ENCODE measurements around the gene JAKMIP3.

The JAKMIP3 gene

DNA sequence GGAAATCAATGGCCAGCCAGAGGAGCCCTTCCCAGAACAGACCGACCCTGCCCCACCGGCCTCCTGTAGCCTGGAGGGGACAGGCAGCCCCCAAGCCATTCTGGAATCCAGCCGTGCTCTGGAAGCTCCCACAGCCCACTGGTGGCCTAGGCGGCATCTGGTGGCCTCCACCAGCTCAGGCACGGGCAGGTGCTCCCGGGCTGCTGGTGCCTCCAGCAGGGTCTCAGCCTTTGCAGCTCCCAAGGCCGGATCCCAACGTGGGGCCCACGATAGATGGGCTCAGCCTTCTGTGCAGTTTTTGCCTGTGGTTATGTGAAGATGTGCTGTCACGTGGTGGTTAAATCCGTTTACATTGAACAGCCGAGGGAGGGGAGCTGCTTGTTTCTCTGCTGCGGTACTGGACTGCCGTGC lies 44.4 kb downstream of the JAKMIP3 start:
- H3K36me3 ChIP-seq (ENCODE audit: control insufficient read depth, insufficient read depth, low read length): no peaks in the 10 kb centered on the region
- DNase-seq: no peak
- H3K4me3 ChIP-seq (ENCODE audit: insufficient read depth, low read depth, low read length, poor library complexity, severe bottlenecking): no peak overlapping the region
- H3K27me3 ChIP-seq (replicated peaks; ENCODE audit: control insufficient read depth, insufficient read depth, low read length, poor library complexity, severe bottlenecking): no peaks in the 10 kb centered on the region
- no peaks in the 10 kb centered on the region for H3K4me1 ChIP-seq (ENCODE audit: control insufficient read depth, insufficient read depth, low read length, poor library complexity, severe bottlenecking)
- H3K9me3 ChIP-seq (ENCODE audit: control insufficient read depth, low read length): no peaks in the 10 kb centered on the region
- no peak overlapping the region for H3K27ac ChIP-seq (ENCODE audit: insufficient read depth, low read length, poor library complexity, severe bottlenecking)

DNA sequence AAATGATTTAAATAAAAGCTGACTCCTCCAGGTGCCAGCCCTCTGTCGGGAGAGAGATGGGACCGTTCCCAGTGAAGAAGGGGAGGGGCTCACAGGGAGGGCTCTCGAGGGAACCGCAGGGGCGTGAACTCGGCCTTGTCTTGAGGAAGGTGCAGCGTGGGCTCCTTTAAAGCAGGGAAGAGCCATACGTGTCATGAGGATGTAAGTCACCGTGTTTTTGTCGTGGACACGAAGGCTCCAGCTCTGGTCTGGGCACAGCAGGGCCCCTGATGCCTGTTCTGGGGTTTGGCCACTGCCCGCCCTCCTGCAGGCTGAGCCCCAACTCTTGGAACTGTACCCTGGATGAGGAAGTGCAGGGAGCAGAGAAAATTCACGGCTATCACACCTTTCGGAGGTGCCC lies 45.0 kb downstream of the JAKMIP3 start:
- H3K9me3 ChIP-seq (ENCODE audit: control insufficient read depth, low read length): no peaks in the 10 kb centered on the region
- H3K27ac ChIP-seq (ENCODE audit: insufficient read depth, low read length, poor library complexity, severe bottlenecking): no peak overlapping the region
- no peaks in the 10 kb centered on the region for H3K27me3 ChIP-seq (replicated peaks; ENCODE audit: control insufficient read depth, insufficient read depth, low read length, poor library complexity, severe bottlenecking)
- DNase-seq: no peak
- no peaks in the 10 kb centered on the region for H3K4me1 ChIP-seq (ENCODE audit: control insufficient read depth, insufficient read depth, low read length, poor library complexity, severe bottlenecking)
- H3K4me3 ChIP-seq (ENCODE audit: insufficient read depth, low read depth, low read length, poor library complexity, severe bottlenecking): no peak overlapping the region
- H3K36me3 ChIP-seq (ENCODE audit: control insufficient read depth, insufficient read depth, low read length): no peaks in the 10 kb centered on the region

DNA sequence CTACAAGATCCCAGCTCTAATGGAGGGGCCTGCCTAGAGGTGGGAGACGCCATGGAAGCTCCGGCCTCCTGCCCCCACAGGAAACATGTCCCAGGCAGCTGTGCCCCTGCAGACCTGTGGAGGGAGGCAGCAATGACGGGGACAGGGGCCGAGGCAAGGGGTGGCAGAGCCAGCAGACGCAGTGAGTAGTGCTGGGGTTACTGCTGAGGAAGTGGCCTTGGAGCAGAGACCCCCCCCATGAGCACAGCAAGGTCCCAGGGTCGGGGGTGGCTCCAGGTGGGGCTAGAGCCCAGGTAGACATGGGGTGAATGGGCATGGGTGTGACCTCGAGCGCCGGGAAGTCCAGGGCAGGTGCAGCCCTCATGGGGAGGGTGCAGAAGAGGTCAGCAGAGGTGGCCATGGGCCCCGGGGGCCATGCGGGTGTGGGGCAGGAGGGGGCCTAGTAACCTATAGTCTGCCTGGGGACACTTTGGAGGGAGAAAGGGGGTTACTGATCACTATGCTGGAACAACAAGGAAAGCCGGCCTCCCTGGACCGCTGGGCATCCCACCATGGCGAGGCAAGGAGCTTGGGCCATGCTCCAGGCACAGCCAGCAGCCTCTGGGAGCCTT lies 45.5 kb downstream of the JAKMIP3 start:
- no peaks in the 10 kb centered on the region for H3K4me1 ChIP-seq (ENCODE audit: control insufficient read depth, insufficient read depth, low read length, poor library complexity, severe bottlenecking)
- DNase-seq: no peak
- H3K36me3 ChIP-seq (ENCODE audit: control insufficient read depth, insufficient read depth, low read length): no peaks in the 10 kb centered on the region
- H3K27me3 ChIP-seq (replicated peaks; ENCODE audit: control insufficient read depth, insufficient read depth, low read length, poor library complexity, severe bottlenecking): no peaks in the 10 kb centered on the region
- H3K9me3 ChIP-seq (ENCODE audit: control insufficient read depth, low read length): no peaks in the 10 kb centered on the region
- no peak overlapping the region for H3K4me3 ChIP-seq (ENCODE audit: insufficient read depth, low read depth, low read length, poor library complexity, severe bottlenecking)
- H3K27ac ChIP-seq (ENCODE audit: insufficient read depth, low read length, poor library complexity, severe bottlenecking): no peak overlapping the region

DNA sequence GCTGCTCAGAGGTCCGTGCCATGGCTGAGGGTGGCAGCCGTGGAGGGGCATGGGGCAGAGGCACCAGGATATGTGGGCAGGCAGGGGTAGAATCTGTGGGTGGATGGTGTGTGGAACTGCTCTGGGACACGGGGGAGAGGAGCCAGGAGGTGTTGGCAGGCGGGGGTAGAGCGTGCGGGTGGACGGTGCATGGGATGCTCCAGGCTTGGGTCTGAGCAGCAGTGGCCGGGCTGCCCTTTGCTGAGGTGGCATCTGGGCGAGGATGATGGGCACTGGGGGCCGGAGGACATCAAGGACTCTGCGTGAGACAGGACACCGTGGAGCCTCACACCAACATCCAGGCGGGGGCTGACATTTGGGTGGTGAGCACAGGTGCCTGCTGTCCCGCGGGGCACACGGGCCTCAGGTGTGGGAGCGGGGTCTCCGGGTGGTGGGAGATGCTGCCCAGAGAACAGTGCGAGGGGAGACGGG lies 46.2 kb downstream of the JAKMIP3 start:
- no peaks in the 10 kb centered on the region for H3K27me3 ChIP-seq (replicated peaks; ENCODE audit: control insufficient read depth, insufficient read depth, low read length, poor library complexity, severe bottlenecking)
- H3K9me3 ChIP-seq (ENCODE audit: control insufficient read depth, low read length): no peaks in the 10 kb centered on the region
- no peaks in the 10 kb centered on the region for H3K36me3 ChIP-seq (ENCODE audit: control insufficient read depth, insufficient read depth, low read length)
- no peaks in the 10 kb centered on the region for H3K4me1 ChIP-seq (ENCODE audit: control insufficient read depth, insufficient read depth, low read length, poor library complexity, severe bottlenecking)
- DNase-seq: no peak
- no peak overlapping the region for H3K4me3 ChIP-seq (ENCODE audit: insufficient read depth, low read depth, low read length, poor library complexity, severe bottlenecking)
- no peak overlapping the region for H3K27ac ChIP-seq (ENCODE audit: insufficient read depth, low read length, poor library complexity, severe bottlenecking)

DNA sequence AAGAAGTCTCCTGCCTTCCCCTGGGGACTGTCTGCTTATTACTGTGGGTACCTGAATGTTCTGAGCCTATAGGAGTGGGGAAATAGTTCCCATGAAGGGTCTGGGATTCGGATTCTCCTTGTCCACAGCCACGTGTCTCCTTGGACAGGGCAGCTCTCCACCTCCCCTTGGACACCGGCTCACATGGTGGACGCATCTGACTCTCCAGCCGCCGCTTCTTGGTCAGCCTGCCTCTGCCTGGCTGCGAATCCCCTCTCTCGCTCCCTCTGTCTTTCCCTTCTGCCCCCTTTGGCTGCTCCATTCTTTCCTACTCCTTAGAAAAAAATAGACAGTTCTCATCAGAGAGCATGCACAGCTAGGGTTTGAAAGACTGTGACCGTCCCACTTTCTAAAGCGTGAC lies 46.9 kb downstream of the JAKMIP3 start:
- Histone ChIP-seq H3K9me3 (ENCODE audit: control insufficient read depth, low read length) (no peaks in the 10 kb centered on the region), H3K27ac (ENCODE audit: insufficient read depth, low read length, poor library complexity, severe bottlenecking) (no peak overlapping the region), H3K27me3 (replicated peaks; ENCODE audit: control insufficient read depth, insufficient read depth, low read length, poor library complexity, severe bottlenecking) (no peaks in the 10 kb centered on the region), H3K4me1 (ENCODE audit: control insufficient read depth, insufficient read depth, low read length, poor library complexity, severe bottlenecking) (no peaks in the 10 kb centered on the region), H3K36me3 (ENCODE audit: control insufficient read depth, insufficient read depth, low read length) (no peaks in the 10 kb centered on the region), H3K4me3 (ENCODE audit: insufficient read depth, low read depth, low read length, poor library complexity, severe bottlenecking) (no peak overlapping the region)
- DNase-seq: no peak

DNA sequence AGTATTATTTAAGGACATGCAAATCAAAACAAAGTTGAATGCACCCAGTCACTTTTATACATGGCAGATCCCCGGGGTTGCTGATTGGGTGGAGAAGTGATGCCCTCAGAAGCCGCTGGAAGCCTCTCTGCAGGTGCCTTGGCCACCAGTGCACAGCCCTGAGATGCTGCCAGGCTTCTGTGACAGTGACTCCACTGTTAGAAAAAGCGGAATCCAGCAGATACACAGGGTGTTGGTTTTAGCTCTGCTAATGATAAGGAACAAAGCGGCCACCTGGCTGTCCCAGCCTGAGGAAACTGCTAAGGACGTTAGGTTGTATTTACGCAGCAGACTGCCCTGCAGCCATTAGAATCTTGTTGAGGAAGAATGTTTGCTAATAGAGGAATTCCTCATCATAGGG lies 47.5 kb downstream of the JAKMIP3 start:
- no peaks in the 10 kb centered on the region for H3K27me3 ChIP-seq (replicated peaks; ENCODE audit: control insufficient read depth, insufficient read depth, low read length, poor library complexity, severe bottlenecking)
- no peaks in the 10 kb centered on the region for H3K36me3 ChIP-seq (ENCODE audit: control insufficient read depth, insufficient read depth, low read length)
- no peak for DNase-seq
- H3K27ac ChIP-seq (ENCODE audit: insufficient read depth, low read length, poor library complexity, severe bottlenecking): no peak overlapping the region
- no peaks in the 10 kb centered on the region for H3K9me3 ChIP-seq (ENCODE audit: control insufficient read depth, low read length)
- H3K4me1 ChIP-seq (ENCODE audit: control insufficient read depth, insufficient read depth, low read length, poor library complexity, severe bottlenecking): no peaks in the 10 kb centered on the region
- no peak overlapping the region for H3K4me3 ChIP-seq (ENCODE audit: insufficient read depth, low read depth, low read length, poor library complexity, severe bottlenecking)

DNA sequence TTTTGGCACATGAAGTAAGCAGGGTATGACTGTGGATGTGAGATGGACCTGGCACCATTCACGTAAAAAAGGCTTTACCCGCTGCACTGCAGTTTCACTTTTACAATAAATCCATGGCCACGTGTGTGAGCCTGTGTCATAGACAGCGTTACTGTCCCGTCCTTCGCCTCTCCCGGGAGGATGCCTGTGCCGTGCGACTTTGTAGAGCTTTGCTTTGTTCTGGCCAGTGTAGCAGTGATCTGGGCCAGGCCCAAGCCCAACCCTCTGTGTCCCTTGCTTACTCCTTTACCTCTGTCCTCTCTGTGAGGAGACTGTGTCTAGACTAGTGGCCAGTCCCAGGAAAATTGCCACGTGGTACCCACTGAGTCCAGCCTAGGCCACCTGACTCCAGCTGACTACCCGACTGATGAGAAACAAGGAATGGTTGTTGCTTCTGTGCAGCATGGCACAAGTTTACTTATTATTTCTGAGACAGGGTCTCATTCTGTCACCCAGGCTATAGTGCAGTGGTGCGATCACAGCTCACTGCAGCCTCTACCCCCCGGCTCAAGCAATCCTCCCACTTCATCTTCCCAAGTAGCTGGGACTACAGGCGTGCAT lies 48.1 kb downstream of the JAKMIP3 start:
- H3K27me3 ChIP-seq (replicated peaks; ENCODE audit: control insufficient read depth, insufficient read depth, low read length, poor library complexity, severe bottlenecking): no peaks in the 10 kb centered on the region
- no peak overlapping the region for H3K4me3 ChIP-seq (ENCODE audit: insufficient read depth, low read depth, low read length, poor library complexity, severe bottlenecking)
- H3K4me1 ChIP-seq (ENCODE audit: control insufficient read depth, insufficient read depth, low read length, poor library complexity, severe bottlenecking): no peaks in the 10 kb centered on the region
- H3K27ac ChIP-seq (ENCODE audit: insufficient read depth, low read length, poor library complexity, severe bottlenecking): no peak overlapping the region
- H3K9me3 ChIP-seq (ENCODE audit: control insufficient read depth, low read length): no peaks in the 10 kb centered on the region
- no peaks in the 10 kb centered on the region for H3K36me3 ChIP-seq (ENCODE audit: control insufficient read depth, insufficient read depth, low read length)
- no peak for DNase-seq

DNA sequence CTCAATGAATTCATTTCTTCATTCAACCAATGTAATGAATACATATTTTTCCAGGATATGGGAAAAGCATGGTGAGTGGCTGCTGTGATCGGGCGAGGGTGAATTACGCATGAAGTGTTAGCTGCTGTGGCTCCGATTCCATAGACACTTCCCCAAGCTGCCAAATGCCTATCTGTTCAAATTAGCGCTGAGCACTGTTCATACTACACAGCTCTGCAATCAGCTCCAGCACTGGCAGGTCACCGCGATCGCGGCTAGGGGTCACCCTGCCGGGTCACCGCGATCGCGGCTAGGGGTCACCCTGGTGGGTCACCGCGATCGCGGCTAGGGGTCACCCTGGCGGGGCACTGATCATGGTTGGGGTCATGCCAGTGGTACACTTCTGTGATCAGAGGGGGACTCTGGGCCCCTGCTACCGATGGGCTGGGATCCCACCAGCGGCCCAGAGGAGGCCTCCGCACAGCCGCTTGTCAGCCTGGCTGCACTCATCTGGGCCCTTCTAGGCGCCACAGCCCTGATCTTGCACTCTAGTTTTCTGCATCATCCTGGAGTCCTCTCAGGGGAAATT lies 49.3 kb downstream of the JAKMIP3 start:
- Histone ChIP-seq H3K4me1 (ENCODE audit: control insufficient read depth, insufficient read depth, low read length, poor library complexity, severe bottlenecking) (no peaks in the 10 kb centered on the region), H3K27ac (ENCODE audit: insufficient read depth, low read length, poor library complexity, severe bottlenecking) (no peak overlapping the region), H3K36me3 (ENCODE audit: control insufficient read depth, insufficient read depth, low read length) (no peaks in the 10 kb centered on the region), H3K4me3 (ENCODE audit: insufficient read depth, low read depth, low read length, poor library complexity, severe bottlenecking) (no peak overlapping the region), H3K27me3 (replicated peaks; ENCODE audit: control insufficient read depth, insufficient read depth, low read length, poor library complexity, severe bottlenecking) (no peaks in the 10 kb centered on the region), H3K9me3 (ENCODE audit: control insufficient read depth, low read length) (no peaks in the 10 kb centered on the region)
- DNase-seq: no peak
